HuH-7.5 (cell line): ENCODE measurements around the gene CYP26B1.

Experiments used
- DNase-seq: peaks from one replicate; pipeline ENCODE4 v3.0.0; 2011; ENCODE audit warnings: low spot score

CYP26B1 gene

GRCh38 chr2:72129681-72130340 lies 17.9 kb downstream of the CYP26B1 start:
- no peak for DNase-seq

DNA sequence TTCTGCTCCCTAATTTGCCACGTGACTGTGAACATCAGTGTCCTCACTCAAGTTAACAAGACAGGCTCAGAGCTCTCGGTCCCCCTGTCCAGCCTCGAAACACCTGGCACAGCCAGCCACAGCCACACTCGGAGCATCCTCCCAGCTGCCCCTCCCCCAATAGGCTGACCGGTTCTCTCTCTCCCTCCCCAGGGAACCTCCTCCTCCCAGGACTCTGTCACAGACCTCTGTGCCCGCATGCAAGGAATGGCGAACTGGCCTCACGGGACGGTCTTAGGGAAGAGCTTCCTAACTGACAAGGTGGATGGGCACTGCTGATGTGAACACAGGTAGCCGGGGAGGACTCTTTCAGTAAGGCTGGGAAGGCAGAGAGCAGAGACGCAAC lies 18.8 kb downstream of the CYP26B1 start:
- DNase-seq = no peak

DNA sequence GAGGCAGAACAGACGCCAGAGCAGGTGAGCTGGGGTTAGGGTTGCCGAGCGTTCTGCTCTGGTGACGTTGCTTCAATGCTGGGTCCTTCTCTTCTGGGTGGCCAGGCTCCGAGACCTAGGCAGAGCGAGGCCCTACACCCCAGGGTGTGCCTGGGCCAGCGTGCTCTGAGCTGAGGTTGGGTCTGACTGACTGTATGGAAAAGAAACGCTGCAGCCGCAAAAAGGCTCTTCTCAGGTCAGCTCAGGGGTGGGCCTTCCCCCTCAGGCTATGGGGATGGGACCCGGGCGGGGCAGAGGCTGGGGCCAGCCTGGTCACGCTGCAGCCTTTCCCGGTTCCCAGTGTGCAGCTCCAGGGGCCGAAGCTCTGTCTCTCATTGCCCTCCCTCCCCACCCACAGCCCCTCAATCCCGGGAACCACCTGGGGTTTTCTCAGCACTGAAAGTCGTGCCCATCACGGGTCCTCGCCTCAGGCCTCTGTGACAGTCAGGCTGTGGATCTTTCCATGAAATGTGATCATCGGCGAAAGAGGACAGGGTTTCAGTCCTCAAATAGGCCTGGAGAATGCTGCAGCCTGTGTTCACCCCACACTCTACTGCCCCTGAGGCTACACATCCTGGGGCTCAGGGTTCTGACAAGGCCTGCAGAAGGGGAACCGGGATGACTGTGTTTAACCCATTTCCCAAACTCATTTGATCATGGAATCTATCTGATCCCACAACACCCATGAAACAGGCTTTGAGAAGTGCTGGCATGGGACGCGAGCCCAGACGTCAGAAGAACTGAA lies 19.4 kb downstream of the CYP26B1 start:
- DNase-seq = no peak

DNA sequence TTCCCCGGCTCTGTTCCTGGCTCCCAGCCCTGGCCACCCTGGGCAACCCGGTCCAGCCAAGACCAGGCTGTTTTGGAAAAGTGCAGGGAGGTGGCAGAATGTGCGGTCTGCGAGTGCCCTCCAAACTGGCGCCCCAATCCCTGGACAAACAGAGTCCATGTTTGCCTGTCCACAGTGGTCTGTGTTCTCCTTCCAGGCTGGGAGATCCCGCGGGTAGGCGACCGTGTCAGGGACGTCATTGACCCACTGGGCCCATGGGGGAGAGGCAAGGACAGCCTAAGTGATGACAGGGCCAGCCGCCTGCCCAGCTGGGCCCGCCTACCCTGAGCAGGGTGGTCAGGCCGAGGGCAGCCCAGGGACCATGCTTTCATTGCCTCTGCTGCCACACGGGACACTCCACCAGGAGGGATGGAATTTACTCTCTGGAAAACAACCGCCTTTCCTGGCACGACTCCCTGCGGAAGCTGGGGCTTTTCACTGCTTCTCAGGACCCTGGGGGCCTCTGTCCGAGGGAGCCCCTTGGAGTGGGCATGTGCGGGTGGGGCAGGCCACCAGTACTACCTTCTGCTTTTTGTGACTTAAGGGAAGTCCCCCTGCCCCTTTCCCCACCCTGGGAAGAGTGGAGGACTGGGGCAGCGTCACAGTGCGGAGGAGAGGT lies 20.1 kb downstream of the CYP26B1 start:
- DNase-seq = no peak

DNA sequence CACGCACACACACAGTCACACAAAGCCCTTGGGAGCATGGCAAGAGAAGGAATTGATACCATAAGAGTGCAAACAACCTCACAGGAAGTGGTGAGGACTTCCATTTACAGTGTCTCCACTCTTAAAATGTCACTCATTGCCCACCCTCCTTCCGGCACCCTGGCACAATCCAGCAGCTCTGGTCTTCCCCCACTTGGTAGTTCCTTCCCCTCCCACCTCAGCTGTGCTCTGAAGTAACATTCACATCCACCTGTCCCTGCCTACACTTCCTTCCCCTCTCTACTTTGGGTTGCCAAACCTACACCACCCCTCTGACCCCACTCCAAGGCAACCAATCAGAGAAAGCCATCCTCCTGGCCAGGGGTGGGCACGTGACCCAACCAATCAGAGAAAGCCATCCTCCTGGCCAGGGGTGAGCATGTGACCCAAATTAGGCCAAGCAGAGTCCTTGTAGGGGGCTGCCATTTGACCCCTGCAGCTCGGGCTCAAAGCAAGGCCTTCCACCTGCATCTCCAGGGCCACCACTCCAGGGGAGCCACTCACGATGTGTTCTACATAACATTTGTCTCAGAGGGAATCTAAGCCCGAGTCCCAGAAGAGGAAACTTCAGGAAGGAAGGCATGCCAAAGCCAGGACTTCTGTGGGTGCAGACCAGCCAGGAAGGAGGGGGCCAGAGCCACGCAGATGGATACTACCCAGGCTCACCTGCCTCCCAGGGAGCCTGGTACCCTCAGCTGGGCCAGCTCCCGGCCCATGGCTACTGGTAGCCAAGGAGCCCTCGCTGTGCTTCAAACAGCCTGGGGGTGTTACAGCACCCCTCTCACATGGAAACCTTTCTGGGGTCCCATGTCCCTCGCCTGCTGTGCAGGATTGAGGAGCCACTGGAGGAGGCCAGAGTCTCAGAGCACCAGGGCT lies 21.2 kb downstream of the CYP26B1 start:
- no peak for DNase-seq

DNA sequence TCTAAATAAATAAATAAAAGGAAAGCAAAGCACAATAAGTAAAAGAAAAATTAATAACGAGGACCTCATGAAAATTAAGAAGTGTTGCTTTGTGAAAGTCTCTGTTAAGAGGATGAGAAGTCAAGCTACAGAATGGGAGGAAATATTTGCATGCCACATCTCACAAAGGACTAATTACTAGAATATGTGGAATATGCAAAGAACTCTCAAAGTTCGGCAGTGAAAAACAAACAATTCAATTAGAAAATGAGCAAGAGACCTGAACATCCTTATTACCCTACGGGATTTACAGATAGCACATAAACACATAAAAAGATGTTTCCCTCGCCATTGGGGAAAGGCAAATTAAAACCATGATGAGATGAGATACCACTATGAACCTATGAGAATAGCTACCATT lies 23.3 kb downstream of the CYP26B1 start:
- DNase-seq = no peak

DNA sequence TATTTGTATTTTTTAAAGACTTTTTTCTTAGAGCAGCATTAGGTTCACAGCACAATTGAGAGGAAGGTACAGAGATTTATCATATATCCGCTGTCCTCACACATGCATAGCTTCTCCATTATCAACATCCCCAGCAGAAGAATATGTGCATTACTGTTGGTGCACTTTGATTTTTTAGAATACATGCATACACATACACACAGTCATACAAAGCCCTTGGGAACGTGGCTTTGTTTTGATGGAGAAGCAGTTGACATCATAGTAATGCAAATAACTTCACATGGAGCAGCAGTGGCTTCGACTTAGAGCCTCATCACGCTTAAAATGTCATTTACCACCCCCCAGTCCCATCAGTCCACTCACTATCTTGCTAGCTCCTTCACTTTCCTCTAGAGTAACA lies 26.5 kb downstream of the CYP26B1 start:
- DNase-seq = no peak

DNA sequence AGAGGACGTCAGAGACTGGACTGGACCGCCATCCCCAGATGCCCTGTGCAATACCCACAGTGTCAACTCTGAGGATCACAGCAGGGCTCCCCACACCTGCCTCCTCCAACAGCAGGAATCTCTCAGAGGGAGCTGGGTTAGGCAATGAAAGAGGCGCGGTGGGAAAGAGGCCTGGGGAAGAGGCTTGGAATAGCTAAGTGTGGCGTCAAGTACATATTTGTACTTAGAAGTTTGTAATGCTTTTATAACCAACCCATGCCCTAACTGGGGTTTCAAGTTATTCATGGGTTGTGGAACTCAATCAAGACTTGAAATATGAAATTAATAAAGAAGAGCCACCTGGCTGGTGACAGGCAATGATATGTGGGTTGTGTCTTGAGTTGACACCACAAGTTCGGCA lies 28.7 kb downstream of the CYP26B1 start:
- DNase-seq = no peak

GRCh38 chr2:72118386-72118785 lies 29.3 kb downstream of the CYP26B1 start:
- DNase-seq = no peak

GRCh38 chr2:72117718-72118117 lies 29.9 kb downstream of the CYP26B1 start:
- DNase-seq = no peak

DNA sequence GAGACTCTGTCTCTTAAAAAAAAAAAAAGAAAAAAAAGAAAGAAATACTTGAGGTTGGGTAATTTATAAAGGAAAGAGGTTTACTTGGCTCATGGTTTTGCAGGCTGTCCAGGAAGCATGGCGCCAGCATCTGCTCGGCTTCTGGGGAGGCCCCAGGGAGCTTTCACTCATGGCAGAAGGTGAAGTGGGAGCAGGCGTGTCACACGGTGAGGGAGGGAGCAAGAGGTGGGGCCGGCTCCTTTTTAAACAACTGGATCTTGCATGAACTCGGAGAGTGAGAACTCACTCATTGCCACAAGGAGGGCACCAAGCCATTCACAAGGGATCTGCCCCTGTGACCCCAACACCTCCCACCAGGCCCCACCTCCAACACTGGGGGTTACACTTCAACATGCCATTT lies 30.6 kb downstream of the CYP26B1 start:
- no peak for DNase-seq

GRCh38 chr2:72116081-72116533 lies 31.6 kb downstream of the CYP26B1 start:
- no peak for DNase-seq

DNA sequence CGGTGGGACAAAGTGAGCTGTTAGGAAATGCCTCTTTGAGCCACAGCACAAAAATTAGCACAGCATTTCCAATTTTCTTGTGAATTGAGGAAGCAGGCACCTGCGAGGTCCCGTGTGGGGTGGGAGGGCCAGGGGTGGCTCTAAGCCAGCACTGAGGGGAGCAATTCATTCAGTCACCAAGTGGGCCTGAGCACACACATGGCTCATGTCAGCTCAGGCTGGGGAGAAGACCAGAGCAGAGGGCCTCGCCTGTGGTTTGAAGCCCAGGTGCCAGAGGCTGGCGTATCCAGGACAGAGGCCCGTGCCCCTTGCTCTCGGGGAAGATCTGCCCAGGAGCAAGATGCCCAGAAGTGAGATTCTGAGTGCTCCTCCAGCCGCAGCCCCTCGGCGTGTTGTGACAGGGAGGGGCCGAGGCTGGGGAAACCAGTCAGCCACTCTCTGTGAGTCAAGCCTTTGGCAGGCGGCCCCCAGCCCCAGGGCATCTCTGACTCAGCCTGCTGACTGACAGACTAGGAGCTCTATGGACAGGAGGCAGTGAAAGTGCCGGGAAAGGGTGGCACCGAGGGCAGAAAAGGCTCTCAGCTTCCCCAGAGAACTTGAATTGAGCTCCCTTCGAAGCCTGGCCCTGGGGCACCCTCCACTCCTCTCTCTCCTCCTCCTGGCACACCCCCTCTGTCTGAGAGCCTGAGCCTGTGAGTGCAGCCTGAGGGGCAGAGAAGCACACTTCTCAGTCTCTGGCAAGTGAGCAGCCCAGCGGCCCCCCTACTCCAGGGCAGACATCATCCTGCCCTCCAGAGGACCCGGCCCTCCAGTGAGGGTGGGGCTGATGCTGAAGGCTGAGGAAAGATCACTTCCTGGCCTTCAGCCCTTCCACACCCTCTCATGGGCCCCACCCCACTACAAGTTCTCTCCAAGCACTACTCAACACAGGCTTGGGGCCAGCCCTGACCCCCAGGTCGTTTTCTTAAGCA lies 32.3 kb downstream of the CYP26B1 start:
- no peak for DNase-seq

GRCh38 chr2:72114693-72115051 lies 33.0 kb downstream of the CYP26B1 start:
- DNase-seq = no peak

GRCh38 chr2:72113847-72114692 lies 33.6 kb downstream of the CYP26B1 start:
- no peak for DNase-seq

GRCh38 chr2:72112981-72113846 lies 34.4 kb downstream of the CYP26B1 start:
- no peak for DNase-seq

- no peak for DNase-seq
Observed at GRCh38 chr2:72112401-72112800, 35.3 kb downstream of the CYP26B1 start.

GRCh38 chr2:72111061-72111460 lies 36.6 kb downstream of the CYP26B1 start:
- DNase-seq = no peak

DNA sequence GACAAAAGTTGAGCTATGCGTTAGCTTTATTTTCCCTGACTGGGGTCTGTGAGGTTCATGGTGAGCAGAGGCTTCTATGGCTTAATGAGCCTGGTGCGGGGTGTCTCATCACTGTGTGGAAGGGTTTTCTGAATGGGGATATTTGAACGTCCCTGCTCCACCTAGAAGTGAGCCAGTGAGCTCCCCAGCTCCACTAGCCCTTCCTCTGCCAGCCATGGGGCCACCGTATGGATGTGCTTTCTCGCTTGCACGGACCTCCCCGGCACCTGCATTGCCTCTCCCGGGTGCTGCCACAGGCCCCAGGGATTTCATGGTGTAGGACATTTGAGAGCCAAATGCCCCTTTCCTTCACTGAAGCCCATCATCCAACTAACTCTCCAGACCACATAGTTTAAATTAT lies 37.8 kb downstream of the CYP26B1 start:
- DNase-seq = no peak
